ENCODE measurements around the gene BHMT2. TPM values are rescaled to one million over a fixed set of nuclear protein-coding genes. Genes with fewer than 3 reads are reported as not detected.

Gene BHMT2
- total and polyA plus RNA-seq, 2 of the 13 experiments (the other 11 are each of a cell fraction or from before 2014, with no cell fraction given) = 13.8 to 18.8 TPM

GRCh38 chr5:79023947-79024346, 45.6 kb upstream of the BHMT2 start:
- H3K9ac ChIP-seq (ENCODE audit: insufficient read depth, low read depth, low read length) = no peak overlapping the region
- H3K27ac ChIP-seq (ENCODE audit: extremely low read length, insufficient read depth, low read length) = no peak overlapping the region
- ChIA-PET CTCF (ENCODE audit: low intra/inter-chr PET ratio, low total read pairs) (interaction anchor here (1.8 to 2.4 kb wide), 3 partner anchors 86 to 177 kb away, joined by 8 to 53 read pairs (median 17); no protein-coding TSS in a partner anchor), POLR2A (interaction anchor here (0.9 to 5.6 kb wide), 2 partner anchors 39 to 109 kb away, joined by 3 to 46 read pairs; partner anchors contain the start of gene ARSB)
- H3K79me2 ChIP-seq (ENCODE audit: insufficient read depth, low read length) = no peaks in the 10 kb centered on the region
- no peak overlapping the region for H3K4me2 ChIP-seq (ENCODE audit: low read depth, low read length)
- H3K36me3 ChIP-seq (replicated peaks in 1 of 2; ENCODE audit: control insufficient read depth in 1 of 2, insufficient read depth in 2 of 2, low read length in 2 of 2) = no peaks in the 10 kb centered on the region
- ATAC-seq = peak; percentile 74
- H2AFZ ChIP-seq (ENCODE audit: low read length) = no peak overlapping the region
- WGBS (ENCODE audit: low lambda C conversion rate) = 62% methylated on average over 1 of the region's 1 CpG
- intact Hi-C loops (cut with micrococcal nuclease; ENCODE audit: unreplicated experiment) (loop anchor here (2.0 to 10.0 kb wide), 5 partner anchors 122 to 441 kb away; no protein-coding TSS in a partner anchor), in situ Hi-C loops (cut with HindIII; ENCODE audit: extremely low pct_ligation_motif_present, low pct_unique_long_range_greater_than_20kb) (loop anchor here (25.0 kb wide), 1 partner anchor 438 kb away; no protein-coding TSS in a partner anchor)
- no peak overlapping the region for H3K4me3 ChIP-seq (replicated peaks in 1 of 3; ENCODE audit: insufficient read depth in 1 of 3, low read depth in 2 of 3, low read length in 3 of 3)
- no peaks in the 10 kb centered on the region for H3K9me3 ChIP-seq (ENCODE audit: low read length)
- H3K27me3 ChIP-seq (ENCODE audit: control insufficient read depth in 1 of 2, insufficient read depth in 2 of 2, low read length in 2 of 2) = no peaks in the 10 kb centered on the region
- peak; percentile 79 for FAIRE-seq
- H4K20me1 ChIP-seq (ENCODE audit: insufficient read depth, low read length) = no peaks in the 10 kb centered on the region
- no TSS peak for BruUV-seq (replicated peaks)
- peak; percentile 49 for DNase-seq (ENCODE audit: low spot score)
- H3K4me1 ChIP-seq (ENCODE audit: insufficient read depth, low read length) = peaks cover 33% of the 10 kb centered on the region
- 0 out of 2 replicates have a peak, but pooled peaks have one; percentile 49 for TF ChIP-seq FOXA1 (IDR thresholded peaks at IDR 0.05)
- TF ChIP-seq FOXA1 (CRISPR knock-in tag; IDR thresholded peaks at IDR 0.05) = peak; percentile 66
- peak in 1 of 2 experiments; percentile 77; a peak in 2 of 4 replicates for TF ChIP-seq EP300 (IDR thresholded peaks at IDR 0.05; ENCODE audit: low read depth in 2 of 2, low read length in 2 of 2)
- no peak for TF ChIP-seq EP300 (CRISPR knock-in tag; IDR thresholded peaks at IDR 0.05; ENCODE audit: borderline replicate concordance)
- no peak for TF ChIP-seq JDP2 (CRISPR knock-in tag; IDR thresholded peaks at IDR 0.05; ENCODE audit: borderline replicate concordance)
- TF ChIP-seq MED1 (CRISPR knock-in tag; IDR thresholded peaks at IDR 0.05) = peak; percentile 47; the same call in 1 of the 2 replicates
- no peak for TF ChIP-seq ZNF280B (CRISPR knock-in tag; IDR thresholded peaks at IDR 0.05; ENCODE audit: borderline replicate concordance)
- no peak for TF ChIP-seq SCMH1 (CRISPR knock-in tag; IDR thresholded peaks at IDR 0.05; ENCODE audit: borderline replicate concordance)
- no peak for TF ChIP-seq TCF12 (IDR thresholded peaks at IDR 0.05)
- peak; percentile 59; the same call in 1 of the 2 replicates for TF ChIP-seq TCF12 (CRISPR knock-in tag; IDR thresholded peaks at IDR 0.05)
- peak; percentile 56; the same call in 1 of the 2 replicates for TF ChIP-seq NR2F2 (IDR thresholded peaks at IDR 0.05; ENCODE audit: borderline replicate concordance, low read depth)
- TF ChIP-seq NFKBIZ (CRISPR knock-in tag; IDR thresholded peaks at IDR 0.05) = no peak
- 0 out of 2 replicates have a peak, but pooled peaks have one; percentile 55 for TF ChIP-seq ATF2 (CRISPR knock-in tag; IDR thresholded peaks at IDR 0.05)
- TF ChIP-seq PAF1 (CRISPR knock-in tag; IDR thresholded peaks at IDR 0.05) = no peak
- TF ChIP-seq CEBPB (IDR thresholded peaks at IDR 0.05; ENCODE audit: borderline replicate concordance, low read depth, low read length) = peak; percentile 82; the same call in 1 of the 2 replicates
- TF ChIP-seq GFI1 (CRISPR knock-in tag; IDR thresholded peaks at IDR 0.05; ENCODE audit: borderline replicate concordance) = peak; percentile 95
- TF ChIP-seq ZNF609 (CRISPR knock-in tag; IDR thresholded peaks at IDR 0.05; ENCODE audit: borderline replicate concordance) = peak; percentile 96
